CD14-positive monocyte (primary cell): ENCODE data around the gene ADAM22. TPM values are rescaled to one million over a fixed set of nuclear protein-coding genes. Genes with fewer than 3 reads are reported as not detected.
A peak's percentile ranks its signal among the peaks of the same experiment; 100 is the strongest.

Source experiments
- DNase-seq, 3 donors: peaks; one replicate each; pipeline ENCODE4 v3.0.0-alpha.2; 2011 to 2022
- H2AFZ ChIP-seq: 2 replicates; pipeline ENCODE4 v1.6.0; 2012; ENCODE audit warnings: mild to moderate bottlenecking, low read depth, low read length, inconsistent platforms; ENCODE audit not compliant: insufficient read depth, poor library complexity, severe bottlenecking
- H3K27ac ChIP-seq, 2 donors: 1 replicate in 1 of 2; 2 replicates in 1 of 2; pipeline ENCODE4 v1.5.1; 2012 to 2013; ENCODE audit warnings: low read length in 2 of 2, control low read depth in 1 of 2, inconsistent platforms in 1 of 2, low read depth in 1 of 2, mild to moderate bottlenecking in 1 of 2
- H3K27me3 ChIP-seq, 2 donors: one replicate each; pipeline versions ENCODE4 v1.6.0 to v1.6.1; 2011 to 2013; ENCODE audit warnings: low read length in 2 of 2; ENCODE audit not compliant: control insufficient read depth in 2 of 2, insufficient read depth in 2 of 2
- H3K36me3 ChIP-seq, 2 donors: replicated peaks in 1 of 2; 1 replicate in 1 of 2; 2 replicates in 1 of 2; pipeline versions ENCODE4 v1.5.1 to v1.6.1; 2012 to 2013; ENCODE audit warnings: low read length in 2 of 2, control low read depth in 1 of 2, inconsistent platforms in 1 of 2, mild to moderate bottlenecking in 1 of 2; ENCODE audit not compliant: insufficient read depth in 2 of 2, control insufficient read depth in 1 of 2
- H3K4me1 ChIP-seq, 2 donors: 1 replicate in 1 of 2; 2 replicates in 1 of 2; pipeline versions ENCODE4 v1.5.1 to v1.6.1; 2012 to 2013; ENCODE audit warnings: low read length in 2 of 2, control low read depth in 1 of 2, inconsistent platforms in 1 of 2, mild to moderate bottlenecking in 1 of 2, moderate library complexity in 1 of 2; ENCODE audit not compliant: insufficient read depth in 2 of 2, control insufficient read depth in 1 of 2
- H3K4me2 ChIP-seq: replicated peaks from 2 replicates; pipeline ENCODE3; 2012; ENCODE audit warnings: low read length, moderate library complexity, mild to moderate bottlenecking; ENCODE audit not compliant: poor library complexity, severe bottlenecking; ENCODE audit errors: extremely low read depth
- H3K4me3 ChIP-seq, 3 experiments: fragments of 200-600 bp in 1 of 3; sonication (generic) in 1 of 3; replicated peaks in 1 of 3; 1 replicate in 2 of 3; 2 replicates in 1 of 3; pipeline ENCODE4 v1.5.1; 2011 to 2013; ENCODE audit warnings: low read length in 3 of 3, mild to moderate bottlenecking in 3 of 3, control low read depth in 2 of 3, low read depth in 2 of 3, inconsistent platforms in 1 of 3, moderate library complexity in 1 of 3
- H3K79me2 ChIP-seq: 2 replicates; pipeline ENCODE4 v1.6.0; 2012; ENCODE audit warnings: mild to moderate bottlenecking, control low read depth, inconsistent platforms, low read length, moderate library complexity; ENCODE audit not compliant: insufficient read depth
- H3K9ac ChIP-seq: 2 replicates; pipeline ENCODE4 v1.6.0; 2017; ENCODE audit warnings: low read length, mild to moderate bottlenecking; ENCODE audit not compliant: insufficient read depth, poor library complexity, severe bottlenecking
- H3K9me3 ChIP-seq, 2 donors: replicated peaks in 1 of 2; 1 replicate in 1 of 2; 2 replicates in 1 of 2; pipeline versions ENCODE4 v1.5.1 to v1.6.1; 2012 to 2013; ENCODE audit warnings: low read length in 2 of 2, control low read depth in 1 of 2; ENCODE audit not compliant: control insufficient read depth in 1 of 2, insufficient read depth in 1 of 2
- H4K20me1 ChIP-seq: 2 replicates; pipeline ENCODE4 v1.6.0; 2012; ENCODE audit warnings: mild to moderate bottlenecking, low read length, control low read depth, moderate library complexity; ENCODE audit not compliant: insufficient read depth
- H3K27ac Mint-ChIP-seq, 7 donors: one replicate each; pipeline ENCODE4 v1.8.0; 2020; ENCODE audit warnings: mild to moderate bottlenecking in 7 of 7, mixed read lengths in 7 of 7, moderate library complexity in 6 of 7, inconsistent platforms in 2 of 7
- H3K27me3 Mint-ChIP-seq, 3 donors: one replicate each; pipeline ENCODE4 v1.8.0; 2021 to 2022; ENCODE audit warnings: low read depth in 3 of 3, mild to moderate bottlenecking in 3 of 3, mixed read lengths in 3 of 3, moderate library complexity in 3 of 3, inconsistent platforms in 1 of 3
- H3K36me3 Mint-ChIP-seq, 2 donors: one replicate each; pipeline ENCODE4 v1.8.0; 2020; ENCODE audit warnings: mixed read lengths in 2 of 2, inconsistent platforms in 1 of 2, mild to moderate bottlenecking in 1 of 2
- H3K4me1 Mint-ChIP-seq: one replicate; pipeline ENCODE4 v1.8.0; 2020; ENCODE audit warnings: mild to moderate bottlenecking, mixed read lengths
- H3K4me3 Mint-ChIP-seq, 2 donors: one replicate each; pipeline ENCODE4 v1.8.0; 2020; ENCODE audit warnings: mild to moderate bottlenecking in 2 of 2, mixed read lengths in 2 of 2, moderate library complexity in 1 of 2
- H3K9me3 Mint-ChIP-seq, 7 donors: one replicate each; pipeline ENCODE4 v1.8.0; 2020 to 2022; ENCODE audit warnings: mixed read lengths in 7 of 7, mild to moderate bottlenecking in 6 of 7, moderate library complexity in 6 of 7, inconsistent platforms in 2 of 7
- WGBS: methylation state at CpG from one replicate; pipeline ENCODE4 v1.1.5; 2013; ENCODE audit warnings: missing lambda C conversion rate; ENCODE audit not compliant: insufficient coverage; 5-methylcytosine and 5-hydroxymethylcytosine counted together
- intact Hi-C, 2 donors: fragments of 100-400 bp; cut with micrococcal nuclease; formaldehyde crosslinking; loops; one replicate each; pipeline versions ENCODE4 v1.15.0 to v1.15.1; 2023
- polyA plus RNA-seq, 3 donors: library from polyadenylated mRNA; depleted of rRNA in 1 of 3; unstranded in 2 of 3; stranded (reverse) in 1 of 3; fragments of 300-500 nt in 2 of 3; fragments of >200 nt in 1 of 3; fragmentation: Illumina TruSeq in 2 of 3; gene quantifications; 1 replicate in 2 of 3; 2 replicates in 1 of 3; pipeline ENCODE4 v1.2.3, GENCODE V29; 2012 to 2021
- TF ChIP-seq, protein P1 (sequence below): fragments of 200-600 bp; IDR thresholded peaks from one replicate; pipeline ENCODE4 v1.8.0; 2022; ENCODE audit warnings: antibody characterized with exemption, mild to moderate bottlenecking

ADAM22 gene
- polyA plus RNA-seq, 3 donors: 0.01 to 0.17 TPM; not detected in 1

DNA sequence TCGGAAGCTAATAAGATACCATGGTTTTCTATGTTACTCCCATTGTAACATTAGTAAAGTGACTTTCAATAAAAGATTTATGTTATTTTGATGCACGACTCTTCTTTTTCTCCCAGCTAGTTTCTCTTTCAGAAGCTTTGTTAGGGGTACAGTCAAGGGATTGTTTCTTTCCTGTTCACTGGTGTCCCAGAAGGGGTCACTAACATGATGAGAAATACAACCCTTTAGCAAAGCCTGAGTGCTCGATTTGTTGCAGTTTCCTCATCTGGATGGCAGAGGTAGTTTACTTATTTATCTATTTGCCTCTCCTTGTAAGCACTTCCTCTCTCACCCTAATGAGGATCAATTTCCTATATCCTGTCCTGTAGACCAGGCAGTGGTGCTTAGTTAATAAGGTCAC lies 268.7 kb downstream of the ADAM22 start:
- no peak for DNase-seq
- Mint-ChIP-seq H3K27ac (peak overlapping the region in 1 of 7 donors; percentile 40), H3K4me1 (no peaks in the 10 kb centered on the region), H3K27me3 (no peaks in the 10 kb centered on the region), H3K4me3 (no peak overlapping the region), H3K36me3 (peaks cover 59 to 60% of the 10 kb centered on the region in 2 donors), H3K9me3 (no peaks in the 10 kb centered on the region)
- Histone ChIP-seq H3K27me3 (no peaks in the 10 kb centered on the region), H4K20me1 (no peaks in the 10 kb centered on the region), H3K9me3 (no peaks in the 10 kb centered on the region), H3K79me2 (no peaks in the 10 kb centered on the region), H3K4me2 (no peak overlapping the region), H3K27ac (no peak overlapping the region), H3K4me1 (no peaks in the 10 kb centered on the region), H3K4me3 (no peak overlapping the region), H3K36me3 (peaks cover 52 to 71% of the 10 kb centered on the region in 2 donors), H3K9ac (no peak overlapping the region), H2AFZ (no peak overlapping the region)
- WGBS: no CpG with 5 or more reads among the region's 3 CpGs
- TF ChIP-seq, protein P1, sequence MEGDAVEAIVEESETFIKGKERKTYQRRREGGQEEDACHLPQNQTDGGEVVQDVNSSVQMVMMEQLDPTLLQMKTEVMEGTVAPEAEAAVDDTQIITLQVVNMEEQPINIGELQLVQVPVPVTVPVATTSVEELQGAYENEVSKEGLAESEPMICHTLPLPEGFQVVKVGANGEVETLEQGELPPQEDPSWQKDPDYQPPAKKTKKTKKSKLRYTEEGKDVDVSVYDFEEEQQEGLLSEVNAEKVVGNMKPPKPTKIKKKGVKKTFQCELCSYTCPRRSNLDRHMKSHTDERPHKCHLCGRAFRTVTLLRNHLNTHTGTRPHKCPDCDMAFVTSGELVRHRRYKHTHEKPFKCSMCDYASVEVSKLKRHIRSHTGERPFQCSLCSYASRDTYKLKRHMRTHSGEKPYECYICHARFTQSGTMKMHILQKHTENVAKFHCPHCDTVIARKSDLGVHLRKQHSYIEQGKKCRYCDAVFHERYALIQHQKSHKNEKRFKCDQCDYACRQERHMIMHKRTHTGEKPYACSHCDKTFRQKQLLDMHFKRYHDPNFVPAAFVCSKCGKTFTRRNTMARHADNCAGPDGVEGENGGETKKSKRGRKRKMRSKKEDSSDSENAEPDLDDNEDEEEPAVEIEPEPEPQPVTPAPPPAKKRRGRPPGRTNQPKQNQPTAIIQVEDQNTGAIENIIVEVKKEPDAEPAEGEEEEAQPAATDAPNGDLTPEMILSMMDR: no peak
- intact Hi-C loops: no loop called here

DNA sequence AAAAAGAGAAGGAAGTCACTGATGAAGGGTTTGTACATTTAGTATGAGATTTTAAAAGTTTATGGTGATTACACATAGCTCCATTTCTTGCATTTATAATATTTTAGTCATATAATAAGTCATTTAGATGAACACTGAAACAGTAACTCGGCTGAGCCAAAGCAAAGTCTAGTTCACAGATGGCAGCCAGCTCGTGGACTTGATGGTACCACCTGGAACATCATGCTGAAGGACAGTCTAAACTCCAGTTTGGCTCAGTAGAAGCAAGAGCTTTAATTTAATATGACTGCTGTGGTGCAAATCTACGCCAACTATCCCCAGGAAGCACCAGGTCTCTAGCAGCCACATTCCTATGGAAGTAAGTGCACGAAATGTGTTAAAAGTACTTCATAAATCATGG lies 269.4 kb downstream of the ADAM22 start:
- no peak overlapping the region for H3K27ac ChIP-seq
- no peaks in the 10 kb centered on the region for H3K9me3 ChIP-seq
- Mint-ChIP-seq H3K36me3 (peaks cover 63 to 64% of the 10 kb centered on the region in 2 donors), H3K27ac (no peak overlapping the region), H3K27me3 (no peaks in the 10 kb centered on the region), H3K4me3 (no peak overlapping the region), H3K9me3 (no peaks in the 10 kb centered on the region), H3K4me1 (no peaks in the 10 kb centered on the region)
- no peak overlapping the region for H3K9ac ChIP-seq
- no peaks in the 10 kb centered on the region for H3K27me3 ChIP-seq
- H2AFZ ChIP-seq: no peak overlapping the region
- DNase-seq: no peak
- intact Hi-C loops: no loop called here
- no peak overlapping the region for H3K4me3 ChIP-seq
- no peaks in the 10 kb centered on the region for H4K20me1 ChIP-seq
- TF ChIP-seq, protein P1: no peak
- no peak overlapping the region for H3K4me2 ChIP-seq
- no peaks in the 10 kb centered on the region for H3K79me2 ChIP-seq
- H3K4me1 ChIP-seq: no peaks in the 10 kb centered on the region
- 100% methylated on average over 2 of the region's 4 CpGs for WGBS
- H3K36me3 ChIP-seq: peaks cover 58 to 77% of the 10 kb centered on the region in 2 donors
